Right lobe of liver (tissue), 4 donors: Measurements from ENCODE around the gene LPIN3.

Experiments used
- CTCF ChIP-seq, 4 donors: fragments of 200-600 bp in 3 of 4; fragments of 450-650 bp in 1 of 4; IDR thresholded peaks; one replicate each; pipeline versions ENCODE4 v1.5.1 to v1.8.0; 2016 to 2022; ENCODE audit warnings: antibody characterized with exemption in 4 of 4, mild to moderate bottlenecking in 2 of 4
- POLR2A ChIP-seq: fragments of 450-650 bp; IDR thresholded peaks from one replicate; pipeline ENCODE4 v1.6.1; 2017; ENCODE audit warnings: antibody characterized with exemption, mild to moderate bottlenecking
- donor health status: DM: no; HTN: no; CAD: no.
- donor health status: DM: no; HTN: no; CAD: no.
- donor health status: DM: no; HTN: yes; CAD: no.

GRCh38 chr20:41358230-41358629 lies 17.6 kb downstream of the LPIN3 start:
- TF ChIP-seq CTCF (IDR thresholded peaks at IDR 0.05) (no peak), POLR2A (no peak)
